GM19467 (cell line): Measurements from ENCODE around the gene EIF3I.

ENCODE experiments used
- ATAC-seq: cut with Tn5 transposase; IDR thresholded peaks from one replicate; pipeline ENCODE4 v1.9.1; 2021; ENCODE audit warnings: mild to moderate bottlenecking, moderate library complexity; ENCODE audit not compliant: unreplicated experiment

Gene EIF3I

DNA sequence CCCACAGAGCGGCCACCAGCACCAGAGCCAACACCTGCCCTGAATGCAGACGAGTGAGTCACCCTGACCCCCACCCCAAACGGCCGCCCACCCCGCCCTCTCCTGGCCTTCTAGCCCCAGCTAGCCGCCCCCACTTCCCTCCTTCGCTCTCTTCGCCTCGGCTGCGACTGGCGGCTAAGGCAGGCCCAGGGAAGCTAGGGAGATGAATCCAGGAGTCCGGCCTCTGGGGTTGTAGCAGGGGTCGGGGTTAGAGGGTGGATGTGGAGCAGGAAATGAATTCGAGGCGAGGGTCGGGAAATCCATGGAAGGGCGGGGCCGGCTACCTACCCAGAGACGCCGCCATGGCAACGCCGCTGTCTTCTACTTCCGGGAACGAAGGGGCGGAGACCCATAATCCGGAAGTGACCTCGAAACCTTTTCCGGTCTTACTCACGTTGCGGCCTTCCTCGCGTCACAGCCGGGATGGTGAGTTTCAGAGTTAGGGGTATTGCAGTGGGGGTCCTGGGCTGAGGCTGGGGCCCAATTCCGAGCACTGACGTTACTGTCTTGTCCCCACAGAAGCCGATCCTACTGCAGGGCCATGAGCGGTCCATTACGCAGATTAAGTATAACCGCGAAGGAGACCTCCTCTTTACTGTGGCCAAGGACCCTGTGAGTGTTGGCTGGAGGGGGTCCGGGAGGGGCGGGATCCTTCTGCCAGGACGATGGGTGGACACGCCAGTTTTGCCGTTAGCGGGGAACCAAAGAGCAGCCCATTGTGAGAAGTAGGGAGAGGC lies at the start of gene EIF3I, which contains the start of gene TMEM234:
Gene EIF3I, plus strand, starts transcription at position 428 of the 776 bp plus-strand sequence. Its CDS starts 35 bp downstream, at position 463.
Gene TMEM234, minus strand, starts transcription at position 374 of the 776 bp plus-strand sequence. Its CDS starts 31 bp downstream, at position 343.
- peak; percentile 89 for ATAC-seq

- no peak for ATAC-seq
Measured at GRCh38 chr1:32172621-32173245, 49.5 kb upstream of the EIF3I start.

- ATAC-seq, result no peak
Measured at GRCh38 chr1:32178380-32179192, 43.6 kb upstream of the EIF3I start.

GRCh38 chr1:32179193-32179442 lies 43.1 kb upstream of the EIF3I start:
- no peak for ATAC-seq

GRCh38 chr1:32179443-32180185 lies 42.6 kb upstream of the EIF3I start, which contains the start of gene TXLNA:
Gene TXLNA, plus strand, starts transcription at chr1:32179675. Its CDS starts 671 bp downstream, at chr1:32180346.
- ATAC-seq, result peak; percentile 75

DNA sequence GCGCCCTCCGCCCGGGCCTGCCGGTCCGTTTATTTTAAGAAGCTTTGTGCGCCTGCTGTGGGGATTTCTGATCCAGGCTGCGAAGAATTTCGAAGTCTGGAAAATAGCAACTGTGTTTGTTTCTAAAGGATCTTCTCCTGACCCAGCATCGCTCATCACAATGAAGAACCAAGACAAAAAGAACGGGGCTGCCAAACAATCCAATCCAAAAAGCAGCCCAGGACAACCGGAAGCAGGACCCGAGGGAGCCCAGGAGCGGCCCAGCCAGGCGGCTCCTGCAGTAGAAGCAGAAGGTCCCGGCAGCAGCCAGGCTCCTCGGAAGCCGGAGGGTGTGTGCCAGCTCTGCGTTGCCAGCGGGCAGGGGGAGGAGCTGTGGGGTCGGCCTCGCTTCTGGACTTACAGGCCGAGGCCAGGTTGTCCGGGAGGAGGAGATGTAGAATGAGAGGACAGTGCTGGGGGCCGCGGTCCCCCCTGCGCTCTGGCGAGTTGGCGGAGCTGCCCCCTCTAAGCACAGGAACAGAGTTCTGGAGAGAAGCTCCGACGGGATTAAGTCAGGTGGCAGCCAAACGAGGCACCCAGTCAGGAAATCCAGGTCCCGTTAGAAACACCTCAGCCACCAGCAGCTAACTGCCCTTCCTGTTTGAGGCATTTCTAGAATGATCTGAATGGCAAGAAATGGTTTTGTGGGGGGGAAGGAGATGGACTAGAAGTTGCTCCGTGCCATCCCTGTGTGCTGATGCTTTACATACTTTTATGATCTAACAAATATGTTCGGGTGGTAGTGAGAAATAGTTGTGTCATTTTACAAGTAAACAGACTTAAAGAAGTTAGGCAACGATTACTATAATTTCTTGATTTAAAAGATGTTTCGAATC lies 41.8 kb upstream of the EIF3I start:
- ATAC-seq, result no peak

GRCh38 chr1:32181065-32181464 lies 41.1 kb upstream of the EIF3I start:
- ATAC-seq, result no peak

- no peak for ATAC-seq
Measured at GRCh38 chr1:32181563-32181962, 40.6 kb upstream of the EIF3I start.

GRCh38 chr1:32182060-32182459 lies 40.1 kb upstream of the EIF3I start:
- ATAC-seq, result no peak

DNA sequence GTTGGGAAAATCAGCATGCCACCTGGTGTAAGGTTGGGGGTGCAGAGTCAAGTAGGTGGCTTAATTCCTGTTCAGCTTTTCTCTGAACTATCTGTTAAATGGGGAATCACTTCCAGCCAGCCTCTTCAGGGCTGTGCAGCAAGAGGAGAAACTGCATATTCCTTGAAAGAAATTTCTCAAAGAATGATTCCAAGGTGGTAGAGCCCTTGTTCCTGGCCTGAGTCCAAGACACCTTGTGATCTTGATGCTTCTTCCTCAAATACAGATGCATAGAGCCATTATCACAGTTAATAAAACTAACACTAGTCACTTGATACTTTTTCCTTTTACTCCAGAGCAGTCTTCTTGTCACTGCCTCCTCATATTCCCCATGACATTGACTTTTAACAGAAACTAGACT lies 37.6 kb upstream of the EIF3I start:
- ATAC-seq, result no peak

DNA sequence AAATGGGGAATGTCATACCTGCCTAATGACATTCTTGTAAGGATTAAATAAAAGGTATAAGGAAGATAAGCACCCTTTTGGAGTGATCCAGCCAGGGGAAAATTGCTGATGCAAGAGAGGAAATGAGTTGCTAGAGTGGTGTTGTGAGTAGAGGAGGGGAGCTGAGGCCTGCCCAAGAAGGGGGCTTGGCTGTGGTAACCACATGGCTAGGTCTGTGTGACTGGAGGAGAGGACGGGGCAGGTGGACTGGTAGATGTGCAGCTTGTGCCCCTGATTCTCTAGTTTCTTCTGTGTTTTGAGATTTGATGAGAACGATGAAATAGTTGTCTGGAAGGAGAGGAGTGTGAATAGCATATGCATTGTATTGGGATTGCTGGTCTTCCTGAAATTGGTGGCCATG lies 36.1 kb upstream of the EIF3I start:
- ATAC-seq, result no peak

- no peak for ATAC-seq
Measured at GRCh38 chr1:32186491-32186890, 35.7 kb upstream of the EIF3I start.

GRCh38 chr1:32187850-32188249 lies 34.4 kb upstream of the EIF3I start:
- no peak for ATAC-seq

GRCh38 chr1:32192220-32192948 lies 29.8 kb upstream of the EIF3I start:
- no peak for ATAC-seq

GRCh38 chr1:32194984-32195383 lies 27.2 kb upstream of the EIF3I start:
- no peak for ATAC-seq

DNA sequence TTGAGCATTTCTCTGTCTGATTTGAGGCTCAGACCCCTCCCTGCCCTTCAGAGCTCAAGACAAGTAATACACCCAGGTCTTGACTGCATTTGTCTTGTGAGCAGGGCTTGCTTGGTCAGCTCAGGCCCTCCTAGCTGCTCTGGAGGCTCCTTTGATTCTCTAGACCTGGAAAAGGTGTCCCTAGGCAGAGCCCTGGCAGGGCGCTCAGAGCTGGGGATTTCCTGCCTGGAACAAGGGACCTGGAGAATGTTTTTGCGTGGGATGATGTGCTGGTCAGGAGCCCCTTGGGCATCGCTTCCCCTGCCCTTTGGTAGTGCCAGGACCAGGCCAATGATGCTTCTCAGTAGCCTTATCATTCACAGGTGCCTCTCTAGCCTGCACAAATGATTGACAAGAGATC lies 26.7 kb upstream of the EIF3I start:
- ATAC-seq, result no peak

DNA sequence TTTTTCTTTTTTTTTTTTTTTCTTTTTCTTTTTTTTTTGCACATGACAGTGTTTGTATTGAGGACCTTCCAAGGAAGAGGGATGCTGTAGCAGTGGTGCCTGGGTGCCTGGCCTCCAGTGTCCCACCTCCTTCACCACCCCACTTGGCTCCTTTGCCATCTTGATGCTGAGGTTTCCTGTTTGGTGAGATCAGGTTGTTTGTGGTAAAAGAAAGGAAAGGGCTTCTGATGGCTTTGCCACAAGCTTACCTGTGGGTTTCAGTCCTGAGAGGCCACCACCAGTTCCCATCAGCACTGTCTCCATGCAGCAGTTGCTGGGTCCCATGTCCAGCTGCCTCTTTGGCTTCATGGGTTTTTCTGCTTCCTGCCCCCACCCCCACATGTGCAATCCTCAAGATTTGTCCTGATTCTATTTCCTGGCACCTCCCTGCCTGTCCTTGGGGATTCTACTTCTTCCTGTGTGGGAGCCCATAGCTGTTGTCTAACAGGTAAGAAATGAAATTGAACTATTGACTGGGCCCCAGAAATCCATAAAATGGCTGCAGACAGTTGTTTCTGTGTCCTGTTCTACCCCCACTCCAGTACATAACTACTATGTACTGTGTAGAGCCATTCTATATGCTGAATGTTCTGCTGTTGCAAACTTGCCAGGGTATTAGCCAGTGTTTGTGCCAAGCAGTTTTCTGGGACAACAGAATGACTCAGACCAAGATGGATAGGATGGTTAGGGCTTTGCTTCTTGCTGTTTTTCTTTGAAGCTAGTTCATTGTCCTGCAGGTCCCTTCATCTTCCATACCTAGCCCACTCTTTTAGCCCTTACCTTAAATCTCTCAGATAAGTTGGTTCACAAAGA lies 26.0 kb upstream of the EIF3I start:
- no peak for ATAC-seq

DNA sequence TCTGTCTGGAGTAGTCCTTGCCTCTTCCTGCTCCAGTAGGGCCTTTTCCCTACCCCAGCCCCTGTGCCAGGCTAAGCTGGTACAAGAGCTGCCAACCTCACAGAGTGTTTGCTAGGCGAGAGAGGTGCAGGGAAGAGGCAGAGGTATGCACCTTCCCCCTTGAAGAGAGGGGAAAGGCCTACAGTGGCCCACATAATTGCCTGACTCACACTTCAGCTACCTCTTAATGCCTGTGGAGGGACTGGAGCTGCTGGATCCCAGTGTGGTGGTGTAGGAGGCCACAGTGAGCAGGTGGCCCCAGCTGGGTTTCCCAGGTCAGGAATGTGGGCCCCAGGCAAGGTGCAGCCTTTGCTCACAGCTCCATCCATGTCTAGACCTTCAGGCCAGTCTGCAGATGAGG lies 25.1 kb upstream of the EIF3I start:
- no peak for ATAC-seq
